ENCODE data around the gene TMEM184B.

- TF ChIP-seq CTCF (IDR thresholded peaks at IDR 0.05; ENCODE audit: low read depth, low read length, poor library complexity, severe bottlenecking) (no peak), EZH2phosphoT487 (IDR thresholded peaks at IDR 0.05; ENCODE audit: borderline replicate concordance, low read length) (no peak)
Measured at GRCh38 chr22:38213319-38213989, 59.4 kb downstream of the TMEM184B start.
